PC-3 (cell line): Measurements from ENCODE around the gene PIGM. TPM values are rescaled to one million over a fixed set of nuclear protein-coding genes. Genes with fewer than 3 reads are reported as not detected.

ENCODE experiments used
- ATAC-seq: fragments of 200-7000 bp; cut with Tn5 transposase; 2 replicates; pipeline ENCODE4 v1.9.1; 2020; ENCODE audit warnings: mild to moderate bottlenecking, moderate library complexity
- BruUV-seq: library from RNA; stranded (reverse); fragments of 400-500 nt; replicated peaks from 2 replicates; lab custom pipeline; 2021; lab: Mats Ljungman, UMichigan
- CTCF ChIA-PET: fragments of 300-600 bp; sonication (Branson Sonifier 250); formaldehyde crosslinking; loops from one replicate; lab custom pipeline; 2022; ENCODE audit warnings: antibody characterized with exemption; lab: Charles Lee
- POLR2A ChIA-PET: fragments of 300-600 bp; sonication (Branson Sonifier 250); formaldehyde crosslinking; loops from one replicate; lab custom pipeline; 2022; ENCODE audit warnings: antibody characterized with exemption; ENCODE audit not compliant: unreplicated experiment; lab: Charles Lee
- DNase-seq: peaks from one replicate; pipeline ENCODE4 v3.0.0-alpha.2; 2015
- H2AFZ ChIP-seq: fragments of 300-600 bp; sonication (generic); 2 replicates; pipeline ENCODE4 v1.6.0; 2016; ENCODE audit warnings: antibody characterized with exemption, low read length
- H3F3A ChIP-seq: fragments of 300-600 bp; sonication (generic); one replicate; pipeline ENCODE4 v1.6.0; 2017; ENCODE audit warnings: antibody characterized with exemption, low read length, control low read depth, mild to moderate bottlenecking; ENCODE audit not compliant: unreplicated experiment
- H3K27ac ChIP-seq: fragments of 300-600 bp; sonication (generic); 2 replicates; pipeline ENCODE4 v1.5.1; 2016; ENCODE audit warnings: mild to moderate bottlenecking, low read length
- H3K27me3 ChIP-seq: fragments of 300-600 bp; sonication (generic); 2 replicates; pipeline ENCODE4 v1.6.1; 2016; ENCODE audit warnings: low read length, mixed read lengths
- H3K36me3 ChIP-seq: fragments of 300-600 bp; sonication (generic); 2 replicates; pipeline ENCODE4 v1.6.1; 2016; ENCODE audit warnings: low read depth, mixed run types, low read length, mixed read lengths
- H3K4me1 ChIP-seq: fragments of 300-600 bp; sonication (generic); 2 replicates; pipeline ENCODE4 v1.5.1; 2016; ENCODE audit warnings: low read length; ENCODE audit not compliant: insufficient read depth
- H3K4me2 ChIP-seq: fragments of 300-600 bp; sonication (generic); 2 replicates; pipeline ENCODE4 v1.6.0; 2016; ENCODE audit warnings: low read length
- H3K4me3 ChIP-seq: fragments of 300-600 bp; sonication (generic); 2 replicates; pipeline ENCODE4 v1.5.1; 2016; ENCODE audit warnings: mild to moderate bottlenecking, low read length, mixed read lengths
- H3K79me2 ChIP-seq: fragments of 300-600 bp; sonication (generic); 2 replicates; pipeline ENCODE4 v1.6.1; 2017; ENCODE audit warnings: low read length, mixed read lengths
- H3K9ac ChIP-seq: fragments of 300-600 bp; sonication (generic); 2 replicates; pipeline ENCODE4 v1.6.0; 2016; ENCODE audit warnings: mild to moderate bottlenecking, low read length
- H3K9me2 ChIP-seq: fragments of 300-600 bp; sonication (generic); replicated peaks from 2 replicates; pipeline ENCODE4 v1.6.1; 2016; ENCODE audit warnings: mixed run types, low read length, mixed read lengths
- H3K9me3 ChIP-seq: fragments of 300-600 bp; sonication (generic); 2 replicates; pipeline ENCODE4 v1.6.1; 2016; ENCODE audit warnings: low read length, mixed read lengths
- H4K20me1 ChIP-seq: fragments of 300-600 bp; sonication (generic); 2 replicates; pipeline ENCODE4 v1.6.1; 2016; ENCODE audit warnings: low read length, mixed read lengths
- EZH2 ChIP-seq: fragments of 300-600 bp; sonication (generic); IDR thresholded peaks from one replicate; pipeline ENCODE4 v1.6.1; 2017; ENCODE audit warnings: antibody characterized with exemption, mild to moderate bottlenecking, low read length; ENCODE audit not compliant: unreplicated experiment
- EZH2phosphoT487 ChIP-seq: fragments of 300-600 bp; sonication (generic); IDR thresholded peaks from 2 replicates; pipeline ENCODE4 v1.6.1; 2018; ENCODE audit warnings: mild to moderate bottlenecking, antibody characterized with exemption, low read length, borderline replicate concordance
- intact Hi-C: fragments of 100-400 bp; cut with micrococcal nuclease; formaldehyde crosslinking; loops from 2 replicates; pipeline ENCODE4 v1.9.0; 2023
- total RNA-seq: library from RNA; depleted of rRNA; stranded (reverse); fragments of >200 nt; gene quantifications from 2 replicates; pipeline ENCODE4 v1.2.3, GENCODE V29; 2014
- TF ChIP-seq, protein P1 (sequence below): fragments of 300-600 bp; sonication (generic); conservative IDR thresholded peaks from 2 replicates; pipeline ENCODE4 v1.5.1; 2017; ENCODE audit warnings: antibody characterized with exemption, low read depth, mild to moderate bottlenecking, low read length

PIGM gene
- total RNA-seq, 1 experiment from 2014 or later: 6.9 TPM

DNA sequence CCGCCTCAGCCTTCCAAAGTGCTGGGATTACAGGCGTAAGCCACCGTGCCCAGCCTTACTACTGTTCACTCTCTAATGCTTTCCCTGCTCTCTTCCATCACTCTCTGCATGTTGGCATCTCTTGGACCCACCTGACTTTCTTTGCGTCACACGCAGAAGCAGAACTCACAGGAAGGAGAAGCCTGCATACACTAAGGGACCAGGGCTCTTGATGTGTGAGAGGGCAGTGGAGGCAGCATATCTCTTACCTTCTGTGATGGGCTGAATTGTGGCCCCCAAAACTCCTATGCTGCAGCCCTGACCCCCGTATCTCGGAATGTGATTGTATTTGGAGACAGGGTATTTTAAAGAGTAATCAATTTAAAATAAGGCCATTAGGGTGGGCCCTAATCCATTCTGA is 51.0 kb downstream of the PIGM start:
- Histone ChIP-seq H3F3A (no peaks in the 10 kb centered on the region), H3K36me3 (no peaks in the 10 kb centered on the region), H3K9me2 (0 out of 2 replicates have a peak, but pooled peaks cover 5% of the 10 kb centered on the region), H3K27ac (no peak overlapping the region), H3K4me2 (no peak overlapping the region), H2AFZ (no peak overlapping the region), H3K4me1 (no peaks in the 10 kb centered on the region), H3K9ac (no peak overlapping the region), H3K27me3 (peaks cover 8% of the 10 kb centered on the region; the same call in 1 of the 2 replicates), H3K79me2 (no peaks in the 10 kb centered on the region), H3K9me3 (no peaks in the 10 kb centered on the region), H3K4me3 (no peak overlapping the region), H4K20me1 (no peaks in the 10 kb centered on the region)
- ATAC-seq (no peak), DNase-seq (no peak)
- POLR2A ChIA-PET: no interaction called here
- intact Hi-C loops: no loop called here
- no peak for TF ChIP-seq EZH2phosphoT487
- TF ChIP-seq, protein P1, sequence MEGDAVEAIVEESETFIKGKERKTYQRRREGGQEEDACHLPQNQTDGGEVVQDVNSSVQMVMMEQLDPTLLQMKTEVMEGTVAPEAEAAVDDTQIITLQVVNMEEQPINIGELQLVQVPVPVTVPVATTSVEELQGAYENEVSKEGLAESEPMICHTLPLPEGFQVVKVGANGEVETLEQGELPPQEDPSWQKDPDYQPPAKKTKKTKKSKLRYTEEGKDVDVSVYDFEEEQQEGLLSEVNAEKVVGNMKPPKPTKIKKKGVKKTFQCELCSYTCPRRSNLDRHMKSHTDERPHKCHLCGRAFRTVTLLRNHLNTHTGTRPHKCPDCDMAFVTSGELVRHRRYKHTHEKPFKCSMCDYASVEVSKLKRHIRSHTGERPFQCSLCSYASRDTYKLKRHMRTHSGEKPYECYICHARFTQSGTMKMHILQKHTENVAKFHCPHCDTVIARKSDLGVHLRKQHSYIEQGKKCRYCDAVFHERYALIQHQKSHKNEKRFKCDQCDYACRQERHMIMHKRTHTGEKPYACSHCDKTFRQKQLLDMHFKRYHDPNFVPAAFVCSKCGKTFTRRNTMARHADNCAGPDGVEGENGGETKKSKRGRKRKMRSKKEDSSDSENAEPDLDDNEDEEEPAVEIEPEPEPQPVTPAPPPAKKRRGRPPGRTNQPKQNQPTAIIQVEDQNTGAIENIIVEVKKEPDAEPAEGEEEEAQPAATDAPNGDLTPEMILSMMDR: no peak
- TF ChIP-seq EZH2: no peak
- CTCF ChIA-PET: no interaction called here
- no TSS peak for BruUV-seq

DNA sequence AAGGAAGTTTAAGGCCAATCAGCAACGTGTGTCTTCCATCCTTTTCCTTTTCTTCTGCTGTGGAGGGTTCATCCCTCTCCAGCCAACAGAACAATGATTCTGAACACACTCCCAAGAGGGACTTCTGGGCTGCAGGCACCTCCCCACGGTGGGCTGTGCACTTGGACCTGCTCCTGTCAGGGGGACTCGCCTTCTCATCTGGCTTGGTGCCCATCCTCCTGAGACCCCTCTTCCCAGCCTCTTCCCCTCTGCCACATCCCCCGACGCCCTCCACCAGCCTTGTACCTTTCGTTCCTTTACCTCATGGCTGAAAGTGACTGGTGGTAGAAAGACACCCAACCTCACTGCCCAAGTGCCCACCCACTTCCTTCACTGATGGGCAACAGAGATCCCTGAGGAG is 51.7 kb downstream of the PIGM start:
- Histone ChIP-seq H3K4me1 (no peaks in the 10 kb centered on the region), H3K9ac (no peak overlapping the region), H3K4me3 (no peak overlapping the region), H3F3A (no peaks in the 10 kb centered on the region), H3K9me2 (no peaks in the 10 kb centered on the region), H3K9me3 (no peaks in the 10 kb centered on the region), H2AFZ (no peak overlapping the region), H3K36me3 (no peaks in the 10 kb centered on the region), H3K27ac (no peak overlapping the region), H4K20me1 (no peaks in the 10 kb centered on the region), H3K79me2 (no peaks in the 10 kb centered on the region), H3K4me2 (no peak overlapping the region), H3K27me3 (peaks cover 10% of the 10 kb centered on the region; the same call in 1 of the 2 replicates)
- CTCF ChIA-PET: no interaction called here
- ATAC-seq: no peak
- intact Hi-C loops: no loop called here
- TF ChIP-seq EZH2 (no peak), EZH2phosphoT487 (no peak)
- TF ChIP-seq, protein P1: no peak
- no peak for DNase-seq
- POLR2A ChIA-PET: no interaction called here
- no TSS peak for BruUV-seq

DNA sequence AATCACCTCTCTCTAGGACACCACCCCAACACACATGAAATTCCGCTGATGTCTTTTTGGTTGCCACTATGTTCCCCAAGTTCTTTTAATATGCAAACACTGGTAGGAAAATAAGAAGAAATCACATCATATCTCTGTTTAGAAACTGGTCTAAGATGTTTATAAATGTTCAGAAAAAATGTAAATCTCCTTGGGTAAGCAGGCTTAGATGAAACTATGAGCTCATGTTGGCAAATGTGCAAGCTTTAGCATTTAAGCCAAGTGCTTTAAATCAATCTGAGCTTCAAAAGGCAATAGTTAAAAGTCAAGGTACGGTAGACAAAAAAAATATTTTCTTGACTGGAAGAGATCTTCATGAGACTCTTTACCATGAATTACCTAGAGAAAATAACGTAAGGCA is 52.5 kb downstream of the PIGM start:
- Histone ChIP-seq H3K9me2 (no peaks in the 10 kb centered on the region), H3K4me2 (no peak overlapping the region), H3K27me3 (peaks cover 10% of the 10 kb centered on the region; the same call in 1 of the 2 replicates), H2AFZ (no peak overlapping the region), H3K4me1 (no peaks in the 10 kb centered on the region), H3F3A (no peaks in the 10 kb centered on the region), H3K36me3 (no peaks in the 10 kb centered on the region), H3K9ac (no peak overlapping the region), H3K27ac (no peak overlapping the region), H3K9me3 (no peaks in the 10 kb centered on the region), H4K20me1 (no peaks in the 10 kb centered on the region), H3K79me2 (no peaks in the 10 kb centered on the region), H3K4me3 (no peak overlapping the region)
- POLR2A ChIA-PET: no interaction called here
- no TSS peak for BruUV-seq
- TF ChIP-seq EZH2 (no peak), EZH2phosphoT487 (no peak)
- TF ChIP-seq, protein P1: no peak
- intact Hi-C loops: no loop called here
- CTCF ChIA-PET: interaction anchor here (0.7 kb wide), 1 partner anchor 14 kb away, joined by 7 read pairs; no protein-coding TSS in a partner anchor
- DNase-seq: no peak
- no peak for ATAC-seq
